B cell (primary cell): ENCODE measurements around the gene PRKRIP1. TPM values are rescaled to one million over a fixed set of nuclear protein-coding genes. Genes with fewer than 3 reads are reported as not detected.
A peak's percentile ranks its signal among the peaks of the same experiment; 100 is the strongest.

ENCODE experiments used
- ATAC-seq: fragments of 200-7000 bp; cut with Tn5 transposase; one replicate; pipeline ENCODE4 v1.10.0; 2021; ENCODE audit warnings: low read depth, mild to moderate bottlenecking, moderate number of reproducible peaks, moderate library complexity
- CTCF ChIA-PET: fragments of 350-600 bp; sonication (Branson Sonifier 250); formaldehyde crosslinking; loops from one replicate; lab custom pipeline; 2021; ENCODE audit warnings: antibody characterized with exemption, inconsistent platforms; lab: Charles Lee
- POLR2A ChIA-PET: fragments of 350-600 bp; sonication (Branson Sonifier 250); formaldehyde crosslinking; loops from one replicate; lab custom pipeline; 2021; ENCODE audit warnings: antibody characterized with exemption; lab: Charles Lee
- DNase-seq: peaks from one replicate; pipeline ENCODE4 v3.0.0; 2013
- H2AFZ ChIP-seq: 2 replicates; pipeline ENCODE4 v1.6.1; 2012; ENCODE audit warnings: mild to moderate bottlenecking, low read depth, low read length; ENCODE audit not compliant: insufficient read depth, poor library complexity, severe bottlenecking
- H3K27ac ChIP-seq, 2 donors: 1 replicate in 1 of 2; 2 replicates in 1 of 2; pipeline ENCODE4 v1.5.1; 2012 to 2013; ENCODE audit warnings: low read length in 2 of 2, mild to moderate bottlenecking in 2 of 2, moderate library complexity in 1 of 2
- H3K27me3 ChIP-seq, 4 experiments: fragments of 200-600 bp in 1 of 4; sonication (generic) in 1 of 4; replicated peaks in 1 of 4; 1 replicate in 2 of 4; 2 replicates in 2 of 4; pipeline versions ENCODE4 v1.6.1 to v1.7.0; 2013 to 2016; ENCODE audit warnings: low read length in 3 of 4, mild to moderate bottlenecking in 2 of 4, mixed read lengths in 1 of 4, moderate library complexity in 1 of 4; ENCODE audit not compliant: insufficient read depth in 4 of 4, control insufficient read depth in 3 of 4; ENCODE audit errors: control extremely low read depth in 1 of 4
- H3K36me3 ChIP-seq, 2 experiments: replicated peaks in 1 of 2; 1 replicate in 1 of 2; 2 replicates in 1 of 2; pipeline versions ENCODE4 v1.6.1 to v1.7.1; 2013; ENCODE audit warnings: low read length in 1 of 2; ENCODE audit not compliant: insufficient read depth in 2 of 2, control insufficient read depth in 1 of 2; ENCODE audit errors: control extremely low read depth in 1 of 2, extremely low read depth in 1 of 2
- H3K4me1 ChIP-seq, 2 donors: fragments of 200-600 bp in 1 of 2; sonication (generic) in 1 of 2; 1 replicate in 1 of 2; 2 replicates in 1 of 2; pipeline versions ENCODE4 v1.5.1 to v1.6.1; 2013 to 2017; ENCODE audit warnings: low read length in 2 of 2; ENCODE audit not compliant: control insufficient read depth in 2 of 2, insufficient read depth in 2 of 2
- H3K4me2 ChIP-seq: replicated peaks from 2 replicates; pipeline ENCODE3; 2012; ENCODE audit warnings: mild to moderate bottlenecking, low read depth, low read length; ENCODE audit not compliant: poor library complexity, severe bottlenecking
- H3K4me3 ChIP-seq, 5 experiments: fragments of 200-600 bp in 1 of 5; sonication (generic) in 1 of 5; 1 replicate in 3 of 5; 2 replicates in 2 of 5; pipeline versions ENCODE4 v1.5.1 to v1.7.0; 2011 to 2016; ENCODE audit warnings: low read length in 4 of 5, mild to moderate bottlenecking in 4 of 5, low read depth in 2 of 5, control low read depth in 1 of 5, moderate library complexity in 1 of 5; ENCODE audit not compliant: insufficient read depth in 1 of 5; ENCODE audit errors: control extremely low read depth in 1 of 5, extremely low read depth in 1 of 5
- H3K79me2 ChIP-seq: fragments of 200-600 bp; sonication (generic); one replicate; pipeline ENCODE4 v1.6.0; 2016; ENCODE audit warnings: low read length; ENCODE audit not compliant: control insufficient read depth, insufficient read depth
- H3K9ac ChIP-seq: fragments of 200-600 bp; sonication (generic); 2 replicates; pipeline ENCODE4 v1.6.1; 2017; ENCODE audit warnings: mild to moderate bottlenecking, low read length, moderate library complexity
- H3K9me3 ChIP-seq, 3 donors: one replicate each; pipeline versions ENCODE4 v1.6.1 to v1.7.1; 2013; ENCODE audit warnings: low read length in 2 of 3; ENCODE audit not compliant: control insufficient read depth in 2 of 3, insufficient read depth in 1 of 3; ENCODE audit errors: control extremely low read depth in 1 of 3
- H4K20me1 ChIP-seq: 2 replicates; pipeline ENCODE4 v1.6.0; 2012; ENCODE audit warnings: mild to moderate bottlenecking, low read length; ENCODE audit not compliant: insufficient read depth, control insufficient read depth, poor library complexity, severe bottlenecking
- H3K27ac Mint-ChIP-seq: one replicate; pipeline ENCODE4 v1.8.0; 2021; ENCODE audit warnings: mixed read lengths
- H3K27me3 Mint-ChIP-seq: one replicate; pipeline ENCODE4 v1.8.0; 2021; ENCODE audit warnings: mixed read lengths
- H3K4me1 Mint-ChIP-seq: one replicate; pipeline ENCODE4 v1.8.0; 2021; ENCODE audit warnings: mixed read lengths
- H3K4me3 Mint-ChIP-seq: one replicate; pipeline ENCODE4 v1.8.0; 2021; ENCODE audit warnings: mixed read lengths
- H3K9me3 Mint-ChIP-seq: one replicate; pipeline ENCODE4 v1.8.0; 2022; ENCODE audit warnings: mixed read lengths; ENCODE audit not compliant: insufficient read depth
- CTCF ChIP-seq: fragments of 200-600 bp; IDR thresholded peaks from one replicate; pipeline ENCODE4 v1.8.0; 2022; ENCODE audit warnings: antibody characterized with exemption, mild to moderate bottlenecking
- EZH2 ChIP-seq: IDR thresholded peaks from 2 replicates; pipeline ENCODE4 v1.6.1; 2012; ENCODE audit warnings: borderline replicate concordance, low read depth, mild to moderate bottlenecking, moderate library complexity, low read length; ENCODE audit not compliant: insufficient read depth, poor library complexity, severe bottlenecking
- WGBS: methylation state at CpG from one replicate; pipeline ENCODE4 v1.1.5; 2013; ENCODE audit warnings: missing lambda C conversion rate; ENCODE audit not compliant: insufficient coverage; 5-methylcytosine and 5-hydroxymethylcytosine counted together
- intact Hi-C: fragments of 100-400 bp; cut with micrococcal nuclease; formaldehyde crosslinking; loops from one replicate; pipeline ENCODE4 v1.10.0; 2022
- polyA plus RNA-seq: library from polyadenylated mRNA; depleted of rRNA; stranded (reverse); fragments of >200 nt; gene quantifications from 2 replicates; pipeline ENCODE4 v1.2.3, GENCODE V29; 2012
- total RNA-seq, 2 donors: library from RNA; stranded (reverse); fragments of 120-200 nt in 1 of 2; gene quantifications; 1 replicate in 1 of 2; 2 replicates in 1 of 2; pipeline versions ENCODE4 v1.2.3 to v1.2.4, GENCODE V29; 2013 to 2022

PRKRIP1 gene
- total and polyA plus RNA-seq, 2 donors (not counting 1 experiment from before 2014, with no cell fraction given): 57.1 to 59.1 TPM

- no peak overlapping the region for H3K4me3 ChIP-seq
- ChIA-PET CTCF (interaction anchor here (1.2 to 15.6 kb wide), 7 partner anchors 10 to 114 kb away, joined by 3 to 351 read pairs (median 3); no protein-coding TSS in a partner anchor), POLR2A (no interaction called here)
- Mint-ChIP-seq H3K9me3 (no peaks in the 10 kb centered on the region), H3K27ac (no peak overlapping the region), H3K4me3 (no peak overlapping the region), H3K4me1 (peaks cover 27% of the 10 kb centered on the region), H3K27me3 (no peaks in the 10 kb centered on the region)
- peaks cover 0 to 11% of the 10 kb centered on the region in 2 experiments for H3K36me3 ChIP-seq
- no peaks in the 10 kb centered on the region for H3K27me3 ChIP-seq
- no peak overlapping the region for H2AFZ ChIP-seq
- no peaks in the 10 kb centered on the region for H3K9me3 ChIP-seq
- no peak overlapping the region for H3K9ac ChIP-seq
- H4K20me1 ChIP-seq: peaks cover 10% of the 10 kb centered on the region
- DNase-seq (no peak), ATAC-seq (no peak)
- WGBS: 100% methylated on average over 1 of the region's 1 CpG
- no peak overlapping the region for H3K27ac ChIP-seq
- intact Hi-C loops: no loop called here
- peaks cover 18% of the 10 kb centered on the region for H3K79me2 ChIP-seq
- no peak overlapping the region for H3K4me2 ChIP-seq
- H3K4me1 ChIP-seq: peaks cover 14 to 23% of the 10 kb centered on the region in 2 donors
- TF ChIP-seq CTCF (no peak), EZH2 (no peak)
Observed at GRCh38 chr7:102392330-102392729, 3.8 kb upstream of the PRKRIP1 start.

- TF ChIP-seq CTCF (no peak), EZH2 (no peak)
- Histone ChIP-seq H2AFZ (no peak overlapping the region), H4K20me1 (peaks cover 16% of the 10 kb centered on the region), H3K4me1 (peaks cover 15 to 26% of the 10 kb centered on the region in 2 donors), H3K4me3 (no peak overlapping the region), H3K79me2 (peaks cover 25% of the 10 kb centered on the region), H3K9me3 (no peaks in the 10 kb centered on the region), H3K9ac (no peak overlapping the region), H3K36me3 (peaks cover 0 to 9% of the 10 kb centered on the region in 2 experiments), H3K27ac (no peak overlapping the region), H3K4me2 (no peak overlapping the region), H3K27me3 (no peaks in the 10 kb centered on the region)
- ATAC-seq (no peak), DNase-seq (no peak)
- ChIA-PET POLR2A (no interaction called here), CTCF (interaction anchor here (0.6 to 15.6 kb wide), 5 partner anchors 11 to 116 kb away, joined by 3 to 351 read pairs (median 7); partner anchors contain the start of gene SH2B2)
- Mint-ChIP-seq H3K27ac (peak overlapping the region; percentile 20), H3K4me3 (no peak overlapping the region), H3K9me3 (no peaks in the 10 kb centered on the region), H3K27me3 (no peaks in the 10 kb centered on the region), H3K4me1 (peaks cover 32% of the 10 kb centered on the region)
- 97% methylated on average over 9 of the region's 9 CpGs for WGBS
- intact Hi-C loops: no loop called here
Observed at GRCh38 chr7:102393467-102393866, 2.7 kb upstream of the PRKRIP1 start.
